ENCODE measurements around the gene SIDT2. TPM values are rescaled to one million over a fixed set of nuclear protein-coding genes. Genes with fewer than 3 reads are reported as not detected.
"Not testable (repeated sequence)": the region's sequence is repeated elsewhere in the genome, so short reads cannot be mapped to it uniquely, and the experiment has no call there.

Gene SIDT2
- total and polyA plus RNA-seq, 2 of the 4 experiments (the other 2 are of a cell fraction): 7.3 to 30.3 TPM

GRCh38 chr11:117178210-117179034, at the start of gene SIDT2 (continued):
- TF ChIP-seq CEBPB (IDR thresholded peaks at IDR 0.05; ENCODE audit: low read depth, low read length): no peak
- TF ChIP-seq, protein P1, sequence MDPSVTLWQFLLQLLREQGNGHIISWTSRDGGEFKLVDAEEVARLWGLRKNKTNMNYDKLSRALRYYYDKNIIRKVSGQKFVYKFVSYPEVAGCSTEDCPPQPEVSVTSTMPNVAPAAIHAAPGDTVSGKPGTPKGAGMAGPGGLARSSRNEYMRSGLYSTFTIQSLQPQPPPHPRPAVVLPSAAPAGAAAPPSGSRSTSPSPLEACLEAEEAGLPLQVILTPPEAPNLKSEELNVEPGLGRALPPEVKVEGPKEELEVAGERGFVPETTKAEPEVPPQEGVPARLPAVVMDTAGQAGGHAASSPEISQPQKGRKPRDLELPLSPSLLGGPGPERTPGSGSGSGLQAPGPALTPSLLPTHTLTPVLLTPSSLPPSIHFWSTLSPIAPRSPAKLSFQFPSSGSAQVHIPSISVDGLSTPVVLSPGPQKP (IDR thresholded peaks at IDR 0.05; ENCODE audit: borderline replicate concordance, low read depth, low read length): no peak

GRCh38 chr11:117130396-117130795, 48.1 kb upstream of the SIDT2 start:
- H3K4me1 ChIP-seq (ENCODE audit: control insufficient read depth, insufficient read depth, low read length); H4K91ac ChIP-seq (ENCODE audit: insufficient read depth, low read depth, low read length); H3K4ac ChIP-seq (ENCODE audit: low read depth, low read length); BruUV-seq (replicated peaks); H4K5ac ChIP-seq (ENCODE audit: low read depth, low read length); in situ Hi-C loops (cut with MboI; ENCODE audit: low sequenced_read_pairs); H2BK15ac ChIP-seq (ENCODE audit: low read depth, low read length); H3K4me3 ChIP-seq (ENCODE audit: insufficient read depth, low read depth, low read length); intact Hi-C loops (cut with micrococcal nuclease); H3K56ac ChIP-seq (ENCODE audit: extremely low read depth, insufficient read depth, low read length); H2AK9ac ChIP-seq (replicated peaks; ENCODE audit: low read depth, low read length, poor library complexity); CTCF ChIA-PET; H3K79me1 ChIP-seq (ENCODE audit: low read depth in 1 of 2, low read length in 2 of 2); H3K9me3 ChIP-seq (ENCODE audit: control insufficient read depth, insufficient read depth, low read length); H2BK120ac ChIP-seq (ENCODE audit: low read depth, low read length); H3K23ac ChIP-seq (ENCODE audit: low read depth, low read length); H2AK5ac ChIP-seq (ENCODE audit: low read depth, low read length); DNase-seq; ATAC-seq (ENCODE audit: low read depth); H3K14ac ChIP-seq (replicated peaks; ENCODE audit: low read depth, low read length); H2BK5ac ChIP-seq (ENCODE audit: low read depth, low read length, poor library complexity, severe bottlenecking); H3K27ac ChIP-seq (ENCODE audit: insufficient read depth, low read length); dilution Hi-C loops (cut with HindIII; ENCODE audit: low sequenced_read_pairs, unreplicated experiment); H3K9me1 ChIP-seq (ENCODE audit: insufficient read depth, low read length); H4K20me1 ChIP-seq (ENCODE audit: insufficient read depth, low read length); H3K36me3 ChIP-seq (ENCODE audit: control insufficient read depth, insufficient read depth, low read length); H4K8ac ChIP-seq (ENCODE audit: low read depth in 2 of 2, low read length in 2 of 2); H2BK20ac ChIP-seq (ENCODE audit: low read depth, low read length); H3K4me2 ChIP-seq (ENCODE audit: low read depth, low read length); H3K9ac ChIP-seq (ENCODE audit: low read depth, low read length); H2AFZ ChIP-seq (replicated peaks; ENCODE audit: low read length, poor library complexity); H3K18ac ChIP-seq (ENCODE audit: low read depth, low read length): not testable (repeated sequence)
- POLR2A ChIA-PET (ENCODE audit: unreplicated experiment): interaction anchor here (0.6 kb wide), 1 partner anchor 218 kb away, joined by 8 read pairs; no protein-coding TSS in a partner anchor
- WGBS, 2 experiments (ENCODE audit: extremely low coverage in 2 of 2, insufficient read length in 1 of 2): no CpG with 5 or more reads among the region's 7 CpGs
- H3K27me3 ChIP-seq (ENCODE audit: control insufficient read depth, insufficient read depth, low read length): peaks cover 22% of the 10 kb centered on the region
